HUES48 (cell line): ENCODE data around the gene LMBRD2.
A peak's percentile ranks its signal among the peaks of the same experiment; 100 is the strongest.
"Not testable (repeated sequence)": the region's sequence is repeated elsewhere in the genome, so short reads cannot be mapped to it uniquely, and the experiment has no call there.

Source experiments
- H3K27ac ChIP-seq: one replicate; pipeline ENCODE4 v1.7.0; 2013; ENCODE audit warnings: low read depth, low read length, inconsistent platforms
- H3K27me3 ChIP-seq: 2 replicates; pipeline ENCODE4 v1.6.1; 2013; ENCODE audit warnings: mild to moderate bottlenecking, low read length; ENCODE audit not compliant: control insufficient read depth, insufficient read depth
- H3K36me3 ChIP-seq: 2 replicates; pipeline ENCODE4 v1.6.1; 2013; ENCODE audit warnings: low read length; ENCODE audit not compliant: control insufficient read depth, insufficient read depth
- H3K4me1 ChIP-seq: 2 replicates; pipeline ENCODE4 v1.6.1; 2013; ENCODE audit warnings: mild to moderate bottlenecking, low read length; ENCODE audit not compliant: control insufficient read depth, insufficient read depth
- H3K4me3 ChIP-seq: 2 replicates; pipeline ENCODE4 v1.5.1; 2013; ENCODE audit warnings: mild to moderate bottlenecking, low read depth, low read length
- H3K9ac ChIP-seq: 2 replicates; pipeline ENCODE4 v1.6.1; 2013; ENCODE audit warnings: mild to moderate bottlenecking, low read depth, low read length, moderate library complexity
- H3K9me3 ChIP-seq: 2 replicates; pipeline ENCODE4 v1.6.1; 2013; ENCODE audit warnings: low read length; ENCODE audit not compliant: control insufficient read depth, insufficient read depth

Gene LMBRD2

GRCh38 chr5:36151434-36152323 lies at the start of gene LMBRD2, which contains the start of gene SKP2:
TSS of gene LMBRD2 (minus strand) at chr5:36151887. CDS start at chr5:36143349, 8,538 bp downstream.
TSS of gene SKP2 (plus strand) at chr5:36152111. CDS start at chr5:36152263, 152 bp downstream.
- Histone ChIP-seq H3K4me3 (peak within 1 kb of the TSS; percentile 96), H3K36me3 (peaks cover 35% of the 10 kb centered on the region), H3K9ac (peak within 1 kb of the TSS; percentile 79), H3K9me3 (no peaks in the 10 kb centered on the region), H3K4me1 (peaks cover 11% of the 10 kb centered on the region), H3K27me3 (no peaks in the 10 kb centered on the region), H3K27ac (peak within 1 kb of the TSS; percentile 69)

GRCh38 chr5:36200513-36200912 lies 48.8 kb upstream of the LMBRD2 start:
- H3K27me3 ChIP-seq, result no peaks in the 10 kb centered on the region
- no peaks in the 10 kb centered on the region for H3K9me3 ChIP-seq

GRCh38 chr5:36199620-36200019 lies 47.9 kb upstream of the LMBRD2 start:
- H3K27me3 ChIP-seq, result no peaks in the 10 kb centered on the region
- no peak overlapping the region for H3K9ac ChIP-seq
- H3K4me1 ChIP-seq, result no peaks in the 10 kb centered on the region
- H3K4me3 ChIP-seq, result no peak overlapping the region
- peaks cover 31% of the 10 kb centered on the region for H3K36me3 ChIP-seq
- no peaks in the 10 kb centered on the region for H3K9me3 ChIP-seq
- no peak overlapping the region for H3K27ac ChIP-seq

More at GRCh38 chr5:36200513-36200912, 48.8 kb upstream of the LMBRD2 start:
- no peak overlapping the region for H3K4me3 ChIP-seq
- no peak overlapping the region for H3K9ac ChIP-seq
- no peaks in the 10 kb centered on the region for H3K4me1 ChIP-seq
- H3K27ac ChIP-seq, result no peak overlapping the region
- H3K36me3 ChIP-seq, result peaks cover 24% of the 10 kb centered on the region

GRCh38 chr5:36198783-36199182 lies 47.1 kb upstream of the LMBRD2 start:
- not testable (repeated sequence) for H3K4me3 ChIP-seq, H3K27ac ChIP-seq, H3K4me1 ChIP-seq, H3K27me3 ChIP-seq, H3K9me3 ChIP-seq, H3K9ac ChIP-seq
- peaks cover 31% of the 10 kb centered on the region for H3K36me3 ChIP-seq

- no peaks in the 10 kb centered on the region for H3K4me1 ChIP-seq
- H3K27ac ChIP-seq, result no peak overlapping the region
- no peak overlapping the region for H3K4me3 ChIP-seq
- H3K36me3 ChIP-seq, result peaks cover 31% of the 10 kb centered on the region
- no peaks in the 10 kb centered on the region for H3K9me3 ChIP-seq
- H3K9ac ChIP-seq, result no peak overlapping the region
- H3K27me3 ChIP-seq, result no peaks in the 10 kb centered on the region
Measured at GRCh38 chr5:36198281-36198680, 46.6 kb upstream of the LMBRD2 start.

GRCh38 chr5:36193746-36194145 lies 42.1 kb upstream of the LMBRD2 start:
- Histone ChIP-seq H3K9ac (no peak overlapping the region), H3K27me3 (no peaks in the 10 kb centered on the region), H3K9me3 (peaks cover 10% of the 10 kb centered on the region; the same call in 1 of the 2 replicates), H3K4me1 (no peaks in the 10 kb centered on the region), H3K27ac (no peak overlapping the region), H3K36me3 (peaks cover 43% of the 10 kb centered on the region), H3K4me3 (no peak overlapping the region)

- not testable (repeated sequence) for H3K27me3 ChIP-seq, H3K27ac ChIP-seq, H3K4me1 ChIP-seq, H3K4me3 ChIP-seq, H3K9me3 ChIP-seq, H3K9ac ChIP-seq
- peaks cover 43% of the 10 kb centered on the region for H3K36me3 ChIP-seq
Measured at GRCh38 chr5:36184408-36184807, 32.7 kb upstream of the LMBRD2 start.

GRCh38 chr5:36181774-36182173 lies 30.1 kb upstream of the LMBRD2 start:
- H3K27ac ChIP-seq, result no peak overlapping the region
- H3K9me3 ChIP-seq, result no peaks in the 10 kb centered on the region
- no peak overlapping the region for H3K4me3 ChIP-seq
- H3K9ac ChIP-seq, result no peak overlapping the region
- no peaks in the 10 kb centered on the region for H3K27me3 ChIP-seq
- peaks cover 69% of the 10 kb centered on the region for H3K36me3 ChIP-seq
- no peaks in the 10 kb centered on the region for H3K4me1 ChIP-seq

- Histone ChIP-seq H3K4me3 (no peak overlapping the region), H3K36me3 (peaks cover 77% of the 10 kb centered on the region), H3K9ac (no peak overlapping the region), H3K27me3 (no peaks in the 10 kb centered on the region), H3K27ac (no peak overlapping the region), H3K4me1 (no peaks in the 10 kb centered on the region), H3K9me3 (no peaks in the 10 kb centered on the region)
Measured at GRCh38 chr5:36180556-36181350, 29.1 kb upstream of the LMBRD2 start.

GRCh38 chr5:36179950-36180349 lies 28.3 kb upstream of the LMBRD2 start:
- Histone ChIP-seq H3K4me1 (no peaks in the 10 kb centered on the region), H3K27me3 (no peaks in the 10 kb centered on the region), H3K27ac (no peak overlapping the region), H3K9me3 (no peaks in the 10 kb centered on the region), H3K4me3 (no peak overlapping the region), H3K36me3 (peaks cover 85% of the 10 kb centered on the region), H3K9ac (no peak overlapping the region)

GRCh38 chr5:36178524-36178890 lies 26.8 kb upstream of the LMBRD2 start:
- no peak overlapping the region for H3K27ac ChIP-seq
- peaks cover 94% of the 10 kb centered on the region for H3K36me3 ChIP-seq
- no peaks in the 10 kb centered on the region for H3K4me1 ChIP-seq
- H3K27me3 ChIP-seq, result no peaks in the 10 kb centered on the region
- H3K9me3 ChIP-seq, result no peaks in the 10 kb centered on the region
- H3K9ac ChIP-seq, result no peak overlapping the region
- no peak overlapping the region for H3K4me3 ChIP-seq
